NB4 (cell line): ENCODE data around the gene ACOX1.

Experiments used
- DNase-seq: peaks from one replicate; pipeline ENCODE4 v3.0.0; 2010; ENCODE audit warnings: low read depth
- H3K4me3 ChIP-seq: one replicate; pipeline ENCODE4 v1.5.1; 2011; ENCODE audit warnings: mild to moderate bottlenecking, low read depth, low read length, moderate library complexity
- CTCF ChIP-seq: IDR thresholded peaks from one replicate; pipeline ENCODE4 v1.5.1; 2012; ENCODE audit warnings: low read depth, low read length
- MYC ChIP-seq: IDR thresholded peaks from 2 replicates; pipeline ENCODE4 v1.6.1; 2011; ENCODE audit warnings: low read depth, low read length
- POLR2A ChIP-seq: IDR thresholded peaks from 2 replicates; pipeline ENCODE4 v1.6.1; 2011; ENCODE audit warnings: mild to moderate bottlenecking; ENCODE audit not compliant: insufficient read length; ENCODE audit errors: extremely low read depth
- TF ChIP-seq, protein P1 (sequence below): IDR thresholded peaks from 2 replicates; pipeline ENCODE4 v1.6.1; 2011; ENCODE audit warnings: low read depth, low read length

ACOX1 gene

GRCh38 chr17:75919611-75920010 is 59.4 kb downstream of the ACOX1 start:
- DNase-seq, result no peak
- TF ChIP-seq CTCF, result no peak
- no peak for TF ChIP-seq POLR2A
- no peak for TF ChIP-seq MYC
- TF ChIP-seq, protein P1, sequence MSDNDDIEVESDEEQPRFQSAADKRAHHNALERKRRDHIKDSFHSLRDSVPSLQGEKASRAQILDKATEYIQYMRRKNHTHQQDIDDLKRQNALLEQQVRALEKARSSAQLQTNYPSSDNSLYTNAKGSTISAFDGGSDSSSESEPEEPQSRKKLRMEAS, result no peak
- no peak overlapping the region for H3K4me3 ChIP-seq

- no peak overlapping the region for H3K4me3 ChIP-seq
- TF ChIP-seq MYC (no peak), POLR2A (no peak), CTCF (no peak)
- TF ChIP-seq, protein P1, result no peak
- DNase-seq, result no peak
Measured at GRCh38 chr17:75917917-75918445, 61.0 kb downstream of the ACOX1 start.

GRCh38 chr17:75917141-75917916 is 61.6 kb downstream of the ACOX1 start:
- no peak overlapping the region for H3K4me3 ChIP-seq
- no peak for DNase-seq
- TF ChIP-seq MYC, result no peak
- TF ChIP-seq, protein P1, result no peak

DNA sequence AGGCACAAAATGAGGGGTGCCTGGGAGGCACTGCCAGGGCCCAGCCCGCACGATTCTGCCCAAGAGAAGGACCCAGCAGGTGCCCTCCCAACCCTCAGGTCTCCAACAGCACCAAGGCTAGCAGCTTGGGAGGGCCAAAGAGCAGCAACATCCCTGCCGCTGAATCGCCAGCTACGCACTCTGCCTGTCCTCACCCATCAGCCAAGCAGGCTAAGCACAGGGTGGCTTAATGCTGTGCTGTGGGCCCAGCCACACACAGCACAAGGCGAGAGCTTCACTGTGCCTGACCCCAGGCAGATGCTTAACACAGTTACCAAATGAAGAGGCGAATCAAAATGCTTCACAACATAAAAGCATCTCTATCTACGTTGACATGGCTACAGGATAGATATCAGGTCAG is 63.7 kb downstream of the ACOX1 start:
- DNase-seq, result no peak
- TF ChIP-seq, protein P1, result no peak
- no peak for TF ChIP-seq CTCF
- TF ChIP-seq POLR2A, result no peak
- no peak for TF ChIP-seq MYC

DNA sequence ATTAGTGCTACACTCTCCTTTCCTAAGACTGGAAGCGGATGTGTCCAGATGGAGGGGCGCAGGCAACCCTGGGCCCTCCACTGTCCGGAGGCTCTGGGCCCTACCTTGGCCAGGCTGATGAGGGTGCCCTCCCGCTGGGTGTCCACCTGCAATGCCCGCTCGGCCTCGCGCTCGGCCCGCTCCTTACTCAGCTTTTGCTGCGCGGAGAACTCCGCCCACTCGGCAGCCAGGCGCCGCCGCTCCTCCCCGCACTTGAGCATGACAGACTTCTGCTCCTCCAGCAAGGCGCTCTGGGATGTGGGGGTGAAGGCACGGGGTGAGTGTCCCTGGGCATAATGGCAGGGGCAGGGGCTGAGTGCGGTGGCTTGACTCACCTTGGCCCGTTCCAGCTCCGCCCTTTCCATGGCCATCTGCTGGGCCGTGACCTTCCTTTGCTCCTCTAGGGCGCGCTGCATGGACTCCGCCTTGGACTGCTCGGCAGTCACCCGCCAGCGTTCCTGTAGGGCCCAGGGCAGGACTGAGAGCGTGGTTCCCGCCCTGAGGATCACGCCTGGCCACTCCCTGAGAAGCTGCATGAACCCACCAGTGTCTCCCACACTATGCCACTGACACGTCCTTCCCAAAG is 64.2 kb downstream of the ACOX1 start:
- H3K4me3 ChIP-seq, result no peak overlapping the region
- TF ChIP-seq POLR2A (no peak), MYC (no peak), CTCF (no peak)
- TF ChIP-seq, protein P1, result no peak
- no peak for DNase-seq

More for the DNA sequence above, 63.7 kb downstream of the ACOX1 start:
- H3K4me3 ChIP-seq, result no peak overlapping the region
